H1 (cell line): ENCODE measurements around the gene SLC6A2. TPM values are rescaled to one million over a fixed set of nuclear protein-coding genes. Genes with fewer than 3 reads are reported as not detected.

Experiments used
- CTCF ChIA-PET: fragments of 300-600 bp; sonication (Branson Sonifier 250); formaldehyde crosslinking; loops from one replicate; lab custom pipeline; 2021; ENCODE audit not compliant: partially characterized antibody; lab: Charles Lee
- POLR2A ChIA-PET: fragments of 300-600 bp; sonication (Branson Sonifier 250); formaldehyde crosslinking; loops from one replicate; lab custom pipeline; 2021; ENCODE audit warnings: inconsistent platforms; ENCODE audit not compliant: partially characterized antibody; lab: Charles Lee
- DNase-seq, 2 experiments: peaks; one replicate each; pipeline versions ENCODE4 v3.0.0 to v3.0.0-alpha.2; 2010 to 2022; ENCODE audit warnings: low spot score in 2 of 2, low read depth in 1 of 2, mixed read lengths in 1 of 2
- FAIRE-seq: peaks from 2 replicates; lab custom pipeline; 2011; peaks lifted over from hg19 to GRCh38; lab: Jason Lieb, UNC
- H2AFZ ChIP-seq: 2 replicates; pipeline ENCODE4 v1.8.1; 2012; ENCODE audit warnings: low read length, inconsistent platforms
- H2AK5ac ChIP-seq: 2 replicates; pipeline ENCODE4 v1.6.1; 2013; ENCODE audit warnings: low read depth, low read length
- H2BK120ac ChIP-seq: replicated peaks from 2 replicates; pipeline ENCODE3; 2013; ENCODE audit warnings: low read depth, low read length, inconsistent platforms
- H2BK12ac ChIP-seq: 2 replicates; pipeline ENCODE4 v1.6.1; 2013; ENCODE audit warnings: low read depth, low read length
- H2BK15ac ChIP-seq: 2 replicates; pipeline ENCODE4 v1.6.1; 2013; ENCODE audit warnings: low read length
- H2BK20ac ChIP-seq: 2 replicates; pipeline ENCODE4 v1.6.1; 2013; ENCODE audit warnings: low read length
- H2BK5ac ChIP-seq: 2 replicates; pipeline ENCODE4 v1.6.1; 2013; ENCODE audit warnings: low read depth, low read length
- H3K14ac ChIP-seq: 2 replicates; pipeline ENCODE4 v1.6.1; 2013; ENCODE audit warnings: inconsistent platforms; ENCODE audit not compliant: insufficient read length
- H3K18ac ChIP-seq: 2 replicates; pipeline ENCODE4 v1.6.1; 2013; ENCODE audit warnings: low read length; ENCODE audit errors: extremely low read depth
- H3K23ac ChIP-seq: 2 replicates; pipeline ENCODE4 v1.6.1; 2013; ENCODE audit warnings: inconsistent platforms; ENCODE audit not compliant: insufficient read length
- H3K23me2 ChIP-seq: 2 replicates; pipeline ENCODE4 v1.6.1; 2013; ENCODE audit warnings: low read depth, low read length
- H3K27ac ChIP-seq: 2 replicates; pipeline ENCODE4 v1.6.1; 2011; ENCODE audit warnings: low read depth, low read length, inconsistent platforms
- H3K27me3 ChIP-seq, 4 experiments: replicated peaks in 1 of 4; 1 replicate in 1 of 4; 2 replicates in 3 of 4; pipeline versions ENCODE4 v1.6.1 to v1.8.1; 2011 to 2013; ENCODE audit warnings: low read length in 3 of 4, mild to moderate bottlenecking in 3 of 4, inconsistent platforms in 2 of 4, mixed read lengths in 2 of 4, moderate library complexity in 1 of 4; ENCODE audit not compliant: control insufficient read depth in 3 of 4, insufficient read depth in 3 of 4; ENCODE audit errors: extremely low read depth in 1 of 4
- H3K36me3 ChIP-seq, 4 experiments: 2 replicates each; pipeline versions ENCODE4 v1.6.1 to v1.8.1; 2011 to 2013; ENCODE audit warnings: mild to moderate bottlenecking in 4 of 4, low read length in 3 of 4, moderate library complexity in 2 of 4, control low read depth in 1 of 4, inconsistent platforms in 1 of 4; ENCODE audit not compliant: insufficient read depth in 4 of 4, control insufficient read depth in 2 of 4
- H3K4ac ChIP-seq: replicated peaks from 2 replicates; pipeline ENCODE3; 2013; ENCODE audit warnings: low read length, low read depth, mixed read lengths, inconsistent platforms; ENCODE audit not compliant: insufficient read length
- H3K4me1 ChIP-seq, 4 experiments: replicated peaks in 1 of 4; 1 replicate in 1 of 4; 2 replicates in 3 of 4; pipeline versions ENCODE4 v1.6.1 to v1.8.1; 2011 to 2013; ENCODE audit warnings: low read length in 3 of 4, inconsistent platforms in 2 of 4, mixed read lengths in 1 of 4; ENCODE audit not compliant: insufficient read depth in 4 of 4, control insufficient read depth in 3 of 4
- H3K4me2 ChIP-seq, 2 experiments: 2 replicates each; pipeline versions ENCODE4 v1.6.1 to v1.8.1; 2011 to 2013; ENCODE audit warnings: low read depth in 2 of 2, low read length in 2 of 2, control low read depth in 1 of 2, inconsistent platforms in 1 of 2, mild to moderate bottlenecking in 1 of 2; ENCODE audit not compliant: insufficient read depth in 1 of 2
- H3K4me3 ChIP-seq, 4 experiments: fragments of 200-600, 300-600 bp in 1 of 4; sonication (generic), shearing (Covaris generic), sonication (Bioruptor Twin) in 1 of 4; 2 replicates each; pipeline versions ENCODE4 v1.5.1 to v1.8.1; 2011 to 2016; ENCODE audit warnings: low read length in 4 of 4, low read depth in 3 of 4, control low read depth in 2 of 4, inconsistent platforms in 2 of 4, mild to moderate bottlenecking in 2 of 4, mixed read lengths in 1 of 4, moderate library complexity in 1 of 4; ENCODE audit not compliant: insufficient read depth in 2 of 4; ENCODE audit errors: extremely low read depth in 1 of 4
- H3K56ac ChIP-seq: replicated peaks from 2 replicates; pipeline ENCODE3; 2013; ENCODE audit warnings: low read depth, mild to moderate bottlenecking, mixed read lengths, low read length, inconsistent platforms; ENCODE audit not compliant: insufficient read length
- H3K79me1 ChIP-seq: 2 replicates; pipeline ENCODE4 v1.6.1; 2013; ENCODE audit warnings: low read depth, low read length, control low read depth
- H3K79me2 ChIP-seq, 2 experiments: 2 replicates each; pipeline versions ENCODE4 v1.6.1 to v1.8.1; 2012 to 2013; ENCODE audit warnings: low read length in 2 of 2, mild to moderate bottlenecking in 2 of 2, inconsistent platforms in 1 of 2; ENCODE audit not compliant: insufficient read depth in 2 of 2, control insufficient read depth in 1 of 2
- H3K9ac ChIP-seq, 4 experiments: replicated peaks in 1 of 4; 1 replicate in 1 of 4; 2 replicates in 3 of 4; pipeline versions ENCODE4 v1.6.1 to v1.8.1; 2011 to 2013; ENCODE audit warnings: low read depth in 3 of 4, low read length in 3 of 4, control low read depth in 2 of 4, mild to moderate bottlenecking in 2 of 4, moderate library complexity in 2 of 4, inconsistent platforms in 1 of 4; ENCODE audit errors: extremely low read depth in 1 of 4
- H3K9me3 ChIP-seq, 2 experiments: 2 replicates each; pipeline versions ENCODE4 v1.6.1 to v1.8.1; 2012 to 2013; ENCODE audit warnings: mild to moderate bottlenecking in 2 of 2, moderate library complexity in 2 of 2, control low read depth in 1 of 2, inconsistent platforms in 1 of 2, low read depth in 1 of 2, low read length in 1 of 2, mixed read lengths in 1 of 2; ENCODE audit not compliant: insufficient read depth in 2 of 2
- H4K20me1 ChIP-seq, 2 experiments: replicated peaks in 1 of 2; 2 replicates each; pipeline versions ENCODE3 to v1.8.1; 2011 to 2013; ENCODE audit warnings: inconsistent platforms in 2 of 2, low read length in 2 of 2, mild to moderate bottlenecking in 1 of 2; ENCODE audit not compliant: insufficient read depth in 2 of 2, control insufficient read depth in 1 of 2
- H4K5ac ChIP-seq: 2 replicates; pipeline ENCODE4 v1.6.1; 2013; ENCODE audit warnings: low read length, low read depth, mixed read lengths, inconsistent platforms; ENCODE audit not compliant: insufficient read length
- H4K8ac ChIP-seq: 2 replicates; pipeline ENCODE4 v1.8.0; 2013; ENCODE audit warnings: mild to moderate bottlenecking, moderate library complexity, low read length, inconsistent platforms; ENCODE audit not compliant: insufficient read depth; ENCODE audit errors: extremely low read depth
- H4K91ac ChIP-seq: replicated peaks from 2 replicates; pipeline ENCODE3; 2013; ENCODE audit warnings: low read length, mixed read lengths, inconsistent platforms; ENCODE audit not compliant: insufficient read length
- CBX5 ChIP-seq: fragments of 300-800, 300-1000 bp; sonication (generic); IDR thresholded peaks from 2 replicates; pipeline ENCODE4 v1.7.1; 2016; ENCODE audit warnings: antibody characterized with exemption, low read length, low read depth
- CTCF ChIP-seq, 3 experiments: IDR thresholded peaks; 1 replicate in 2 of 3; 2 replicates in 1 of 3; pipeline versions ENCODE4 v1.5.1 to v1.6.1; 2011; ENCODE audit warnings: low read length in 3 of 3, mild to moderate bottlenecking in 3 of 3, inconsistent platforms in 2 of 3, low read depth in 1 of 3, moderate library complexity in 1 of 3; ENCODE audit not compliant: insufficient read depth in 1 of 3; ENCODE audit errors: control extremely low read depth in 1 of 3
- E2F6 ChIP-seq: IDR thresholded peaks from 2 replicates; pipeline ENCODE4 v1.6.1; 2012; ENCODE audit warnings: inconsistent platforms
- KDM4A ChIP-seq: IDR thresholded peaks from one replicate; pipeline ENCODE4 v1.7.1; 2012; ENCODE audit warnings: low read depth, mild to moderate bottlenecking, moderate library complexity, low read length, inconsistent platforms; ENCODE audit not compliant: severe bottlenecking
- NANOG ChIP-seq: IDR thresholded peaks from 2 replicates; pipeline ENCODE4 v1.6.1; 2011; ENCODE audit warnings: low read length, low read depth, mild to moderate bottlenecking, inconsistent platforms; ENCODE audit not compliant: insufficient read depth, poor library complexity, severe bottlenecking
- NRF1 ChIP-seq: IDR thresholded peaks from 2 replicates; pipeline ENCODE4 v1.6.1; 2011; ENCODE audit warnings: mild to moderate bottlenecking, low read depth, low read length, improper control_type of control experiment
- RBBP5 ChIP-seq: IDR thresholded peaks from 2 replicates; pipeline ENCODE4 v1.7.1; 2012; ENCODE audit warnings: low read depth, mild to moderate bottlenecking, inconsistent platforms, low read length, moderate library complexity, borderline replicate concordance
- polyA plus RNA-seq, 7 experiments: library from polyadenylated mRNA; depleted of rRNA in 3 of 7; stranded (reverse) in 5 of 7; unstranded in 2 of 7; fragments of >200 nt in 5 of 7; fragments of 200-250 nt in 2 of 7; gene quantifications; 1 replicate in 5 of 7; 2 replicates in 1 of 7; 4 replicates in 1 of 7; pipeline versions ENCODE4 v1.2.1 to v1.2.3, GENCODE V29; 2011 to 2013; ENCODE audit warnings: missing spikeins in 2 of 7, mixed read lengths in 2 of 7
- total RNA-seq: library from RNA; stranded (reverse); fragmentation: NEBNext Ultra II Directional; extraction: Animal tissue kit (Norgen Biotek cat#: 25700); gene quantifications from 2 replicates; pipeline ENCODE4 v1.2.1, GENCODE V29; 2021

Gene SLC6A2
- total and polyA plus RNA-seq, 2 of the 8 experiments (the other 6 are each of a cell fraction or from before 2014, with no cell fraction given), result 0.35 TPM; not detected in 1

GRCh38 chr16:55698946-55699345 is 43.2 kb downstream of the SLC6A2 start:
- Histone ChIP-seq H3K4me3 (no peak overlapping the region), H3K18ac (no peak overlapping the region)
- CTCF ChIA-PET, result interaction anchor here (0.8 to 23.3 kb wide), 2 partner anchors 11 to 232 kb away, joined by 3 to 446 read pairs; no protein-coding TSS in a partner anchor

More at GRCh38 chr16:55698946-55699345, 43.2 kb downstream of the SLC6A2 start:
- no peaks in the 10 kb centered on the region for H3K27me3 ChIP-seq
- no peak for DNase-seq
- H2BK20ac ChIP-seq, result no peak overlapping the region
- no peak overlapping the region for H3K14ac ChIP-seq
- no peak overlapping the region for H2AFZ ChIP-seq
- peaks cover 0 to 9% (median 3%) of the 10 kb centered on the region in 4 experiments; a peak in 4 of 7 replicates for H3K4me1 ChIP-seq
- H3K4me2 ChIP-seq, result no peak overlapping the region
- H3K79me1 ChIP-seq, result no peaks in the 10 kb centered on the region
- no peaks in the 10 kb centered on the region for H4K20me1 ChIP-seq
- no peaks in the 10 kb centered on the region for H3K36me3 ChIP-seq
- H3K4ac ChIP-seq, result no peak overlapping the region
- H3K9me3 ChIP-seq, result no peaks in the 10 kb centered on the region
- no peak overlapping the region for H3K23ac ChIP-seq
- H3K9ac ChIP-seq, result no peak overlapping the region
- H3K27ac ChIP-seq, result no peak overlapping the region
- no peaks in the 10 kb centered on the region for H3K23me2 ChIP-seq
- H2BK15ac ChIP-seq, result no peak overlapping the region
- TF ChIP-seq CBX5 (no peak), CTCF (IDR thresholded peaks at IDR 0.05; ENCODE audit: control extremely low read depth in 1 of 3, insufficient read depth in 1 of 3, low read depth in 1 of 3, low read length in 3 of 3) (no peak), KDM4A (no peak), NANOG (no peak), NRF1 (no peak), E2F6 (no peak), RBBP5 (no peak)
- H2BK120ac ChIP-seq, result no peak overlapping the region
- H4K8ac ChIP-seq, result no peak overlapping the region
- no peaks in the 10 kb centered on the region for H3K79me2 ChIP-seq
- no peak overlapping the region for H2AK5ac ChIP-seq
- no peak for FAIRE-seq
- no peak overlapping the region for H2BK12ac ChIP-seq
- H4K5ac ChIP-seq, result no peak overlapping the region
- no peak overlapping the region for H4K91ac ChIP-seq
- POLR2A ChIA-PET, result no interaction called here
- H2BK5ac ChIP-seq, result no peak overlapping the region
- no peak overlapping the region for H3K56ac ChIP-seq
